Measurements from ENCODE around the gene ADGRL2. TPM values are rescaled to one million over a fixed set of nuclear protein-coding genes. Genes with fewer than 3 reads are reported as not detected.

Gene ADGRL2
- total and polyA plus RNA-seq, 2 of the 4 experiments (the other 2 are of a cell fraction): 17.0 to 42.7 TPM

DNA sequence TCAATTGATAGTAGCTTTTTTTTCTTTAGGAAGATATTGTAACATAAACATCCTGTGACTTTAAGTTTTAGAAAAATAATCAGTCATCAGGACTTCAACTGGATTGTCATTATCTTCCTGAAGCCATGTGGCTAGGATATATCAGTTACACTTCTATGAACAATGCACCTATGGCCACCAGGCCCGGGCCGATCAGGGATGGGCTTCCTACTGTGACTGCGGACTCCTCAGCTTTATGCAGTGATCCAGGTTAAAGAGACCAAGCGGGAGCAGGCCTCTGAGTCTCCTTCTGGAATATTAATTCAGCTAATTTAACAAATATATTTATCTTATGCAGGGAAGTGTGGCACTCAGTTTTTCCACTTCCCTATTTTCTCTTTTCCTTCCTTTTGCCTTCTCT, 200.6 kb downstream of the ADGRL2 start:
- Histone ChIP-seq H4K8ac (ENCODE audit: low read depth in 2 of 2, low read length in 2 of 2) (no peak overlapping the region), H3K18ac (ENCODE audit: low read depth, low read length) (no peak overlapping the region), H3K14ac (replicated peaks; ENCODE audit: low read depth, low read length) (no peak overlapping the region), H3K9me1 (ENCODE audit: insufficient read depth, low read length) (no peaks in the 10 kb centered on the region), H3K9ac (ENCODE audit: low read depth, low read length) (no peak overlapping the region), H4K20me1 (ENCODE audit: insufficient read depth, low read length) (no peaks in the 10 kb centered on the region), H3K4ac (ENCODE audit: low read depth, low read length) (no peak overlapping the region), H4K91ac (ENCODE audit: insufficient read depth, low read depth, low read length) (no peak overlapping the region), H3K79me1 (ENCODE audit: low read depth in 1 of 2, low read length in 2 of 2) (no peaks in the 10 kb centered on the region), H2BK5ac (ENCODE audit: low read depth, low read length, poor library complexity, severe bottlenecking) (no peak overlapping the region), H2BK15ac (ENCODE audit: low read depth, low read length) (no peak overlapping the region), H2BK120ac (ENCODE audit: low read depth, low read length) (no peak overlapping the region), H3K4me3 (ENCODE audit: insufficient read depth, low read depth, low read length) (no peak overlapping the region), H3K27me3 (ENCODE audit: control insufficient read depth, insufficient read depth, low read length) (no peaks in the 10 kb centered on the region), H2AK5ac (ENCODE audit: low read depth, low read length) (no peak overlapping the region), H4K5ac (ENCODE audit: low read depth, low read length) (no peak overlapping the region), H3K4me1 (ENCODE audit: control insufficient read depth, insufficient read depth, low read length) (no peaks in the 10 kb centered on the region; the same call in 1 of the 2 replicates), H3K27ac (ENCODE audit: insufficient read depth, low read length) (no peak overlapping the region), H2AK9ac (replicated peaks; ENCODE audit: low read depth, low read length, poor library complexity) (no peak overlapping the region), H2BK20ac (ENCODE audit: low read depth, low read length) (no peak overlapping the region), H3K36me3 (ENCODE audit: control insufficient read depth, insufficient read depth, low read length) (no peaks in the 10 kb centered on the region), H3K9me3 (ENCODE audit: control insufficient read depth, insufficient read depth, low read length) (no peaks in the 10 kb centered on the region), H3K23ac (ENCODE audit: low read depth, low read length) (no peak overlapping the region), H3K4me2 (ENCODE audit: low read depth, low read length) (no peak overlapping the region), H2AFZ (replicated peaks; ENCODE audit: low read length, poor library complexity) (no peak overlapping the region), H3K56ac (ENCODE audit: extremely low read depth, insufficient read depth, low read length) (no peak overlapping the region)
- ATAC-seq (ENCODE audit: low read depth): no peak
- dilution Hi-C loops (cut with HindIII; ENCODE audit: low sequenced_read_pairs, unreplicated experiment) (no loop called here), in situ Hi-C loops (cut with MboI; ENCODE audit: low sequenced_read_pairs) (no loop called here), intact Hi-C loops (cut with micrococcal nuclease) (no loop called here)
- POLR2A ChIA-PET (ENCODE audit: unreplicated experiment): no interaction called here
- no CpG with 5 or more reads among the region's 4 CpGs for WGBS, 2 experiments (ENCODE audit: extremely low coverage in 2 of 2, insufficient read length in 1 of 2)
- no TSS peak for BruUV-seq (replicated peaks)
- no peak for TF ChIP-seq CHD1 (IDR thresholded peaks at IDR 0.05; ENCODE audit: low read depth, low read length)
- TF ChIP-seq RCOR1 (IDR thresholded peaks at IDR 0.05; ENCODE audit: insufficient replicate concordance, low read length): no peak
- TF ChIP-seq FOS (IDR thresholded peaks at IDR 0.05; ENCODE audit: low read depth, low read length): no peak
- no peak for TF ChIP-seq MXI1 (IDR thresholded peaks at IDR 0.05; ENCODE audit: borderline replicate concordance, low read depth, low read length)
- TF ChIP-seq USF2 (IDR thresholded peaks at IDR 0.05; ENCODE audit: low read depth, low read length): no peak
- no peak for TF ChIP-seq CEBPB (IDR thresholded peaks at IDR 0.05; ENCODE audit: low read depth, low read length)
- TF ChIP-seq POLR2A (IDR thresholded peaks at IDR 0.05; ENCODE audit: low read depth, low read length): no peak
- no peak for TF ChIP-seq RAD21 (IDR thresholded peaks at IDR 0.05; ENCODE audit: low read length)
- TF ChIP-seq MAFK (IDR thresholded peaks at IDR 0.05; ENCODE audit: low read depth, low read length): no peak
- no peak for TF ChIP-seq SMC3 (IDR thresholded peaks at IDR 0.05; ENCODE audit: low read depth, low read length)
- no peak for TF ChIP-seq ELK1 (IDR thresholded peaks at IDR 0.05; ENCODE audit: borderline replicate concordance, low read depth, low read length)
- no peak for DNase-seq
- CTCF ChIA-PET: no interaction called here

All from IMR-90 (cell line).